GM10266 (cell line): ENCODE results near the gene TBX4.
A peak's percentile ranks its signal among the peaks of the same experiment; 100 is the strongest.

Source experiments
- DNase-seq: peaks from one replicate; pipeline ENCODE4 v3.0.0; 2012; ENCODE audit errors: extremely low spot score
- TF ChIP-seq, protein P1 (sequence below): IDR thresholded peaks from 2 replicates; pipeline ENCODE4 v1.5.1; 2012; ENCODE audit warnings: mild to moderate bottlenecking, low read depth; ENCODE audit not compliant: control insufficient read depth, insufficient read depth; ENCODE audit errors: missing control alignments

TBX4 gene

DNA sequence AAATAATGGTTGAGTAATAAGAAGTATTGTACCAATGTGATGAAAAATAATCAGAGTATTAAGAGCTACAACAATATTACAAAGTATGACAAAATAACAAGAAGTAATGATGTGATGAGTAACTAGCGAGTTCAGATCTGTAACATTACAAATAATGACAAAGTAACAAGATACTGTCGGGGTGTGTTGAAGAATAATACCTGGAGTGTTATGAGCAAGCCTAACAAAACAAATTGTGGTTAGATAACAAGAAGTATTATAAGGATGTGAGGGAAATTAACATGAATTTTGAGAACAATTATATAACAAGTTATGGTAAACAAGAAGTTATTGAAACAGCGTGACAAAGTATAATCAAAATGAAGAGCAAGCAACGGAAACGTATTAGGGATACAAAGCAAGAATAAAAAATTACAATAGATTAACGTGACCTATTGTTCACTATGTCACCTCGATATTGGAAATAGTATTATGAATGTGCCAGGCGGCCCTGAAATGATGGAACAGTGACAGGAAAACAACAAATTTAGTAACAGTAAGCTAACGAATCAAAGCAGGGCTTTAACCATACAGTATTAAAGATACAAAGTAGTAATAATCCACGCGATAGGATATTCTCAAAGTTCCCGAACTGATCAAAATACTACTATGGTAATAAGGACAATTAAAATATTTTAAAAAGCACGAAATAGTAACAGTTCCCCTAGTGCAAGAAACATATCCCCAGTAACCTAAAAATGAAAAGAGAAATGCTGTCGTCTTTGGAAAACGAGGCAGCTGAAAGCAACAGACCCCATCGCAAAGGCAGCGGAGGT, 1.6 kb downstream of the TBX4 start:
- TF ChIP-seq, protein P1, sequence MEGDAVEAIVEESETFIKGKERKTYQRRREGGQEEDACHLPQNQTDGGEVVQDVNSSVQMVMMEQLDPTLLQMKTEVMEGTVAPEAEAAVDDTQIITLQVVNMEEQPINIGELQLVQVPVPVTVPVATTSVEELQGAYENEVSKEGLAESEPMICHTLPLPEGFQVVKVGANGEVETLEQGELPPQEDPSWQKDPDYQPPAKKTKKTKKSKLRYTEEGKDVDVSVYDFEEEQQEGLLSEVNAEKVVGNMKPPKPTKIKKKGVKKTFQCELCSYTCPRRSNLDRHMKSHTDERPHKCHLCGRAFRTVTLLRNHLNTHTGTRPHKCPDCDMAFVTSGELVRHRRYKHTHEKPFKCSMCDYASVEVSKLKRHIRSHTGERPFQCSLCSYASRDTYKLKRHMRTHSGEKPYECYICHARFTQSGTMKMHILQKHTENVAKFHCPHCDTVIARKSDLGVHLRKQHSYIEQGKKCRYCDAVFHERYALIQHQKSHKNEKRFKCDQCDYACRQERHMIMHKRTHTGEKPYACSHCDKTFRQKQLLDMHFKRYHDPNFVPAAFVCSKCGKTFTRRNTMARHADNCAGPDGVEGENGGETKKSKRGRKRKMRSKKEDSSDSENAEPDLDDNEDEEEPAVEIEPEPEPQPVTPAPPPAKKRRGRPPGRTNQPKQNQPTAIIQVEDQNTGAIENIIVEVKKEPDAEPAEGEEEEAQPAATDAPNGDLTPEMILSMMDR: no peak
- DNase-seq: no peak

GRCh38 chr17:61454381-61455323, 2.4 kb downstream of the TBX4 start:
- DNase-seq: no peak
- TF ChIP-seq, protein P1: no peak

DNA sequence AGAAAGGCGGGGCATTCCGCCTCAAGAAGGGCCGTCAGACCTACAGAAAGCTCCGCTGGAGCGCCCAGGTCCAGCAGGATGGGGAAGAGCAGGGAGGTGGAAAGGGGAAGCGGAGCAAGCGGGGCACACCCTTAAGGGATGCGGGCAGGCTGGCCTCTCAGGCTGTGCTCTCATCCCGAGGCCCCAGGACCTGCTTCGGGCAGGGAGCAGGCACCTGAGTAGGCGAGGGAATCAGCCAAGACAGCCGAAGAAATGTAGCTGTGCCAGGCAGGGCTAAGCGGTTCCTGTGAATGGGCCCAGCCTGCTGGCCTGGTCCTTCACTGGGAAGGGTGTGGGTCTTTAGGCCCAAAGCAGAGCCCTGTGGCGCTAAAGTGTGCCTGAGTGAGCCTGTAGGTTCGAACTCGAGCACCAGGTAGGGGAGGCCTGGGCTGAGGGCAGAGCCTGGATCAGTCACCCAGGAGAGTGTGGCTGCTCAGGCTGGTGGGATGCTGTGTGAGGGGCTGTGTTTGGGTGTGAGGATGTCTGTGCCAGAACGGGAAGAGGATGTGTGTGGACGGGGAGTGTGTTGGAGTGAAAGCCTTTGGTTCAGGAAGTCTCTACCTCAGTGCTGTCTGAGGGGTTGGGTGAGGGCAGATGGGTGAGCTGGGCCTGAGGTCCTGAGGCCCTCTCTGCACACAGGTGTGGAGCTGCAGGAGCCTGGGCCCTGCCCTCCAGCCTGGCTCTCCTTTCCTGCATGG, 3.3 kb downstream of the TBX4 start:
- DNase-seq: no peak
- TF ChIP-seq, protein P1: no peak

DNA sequence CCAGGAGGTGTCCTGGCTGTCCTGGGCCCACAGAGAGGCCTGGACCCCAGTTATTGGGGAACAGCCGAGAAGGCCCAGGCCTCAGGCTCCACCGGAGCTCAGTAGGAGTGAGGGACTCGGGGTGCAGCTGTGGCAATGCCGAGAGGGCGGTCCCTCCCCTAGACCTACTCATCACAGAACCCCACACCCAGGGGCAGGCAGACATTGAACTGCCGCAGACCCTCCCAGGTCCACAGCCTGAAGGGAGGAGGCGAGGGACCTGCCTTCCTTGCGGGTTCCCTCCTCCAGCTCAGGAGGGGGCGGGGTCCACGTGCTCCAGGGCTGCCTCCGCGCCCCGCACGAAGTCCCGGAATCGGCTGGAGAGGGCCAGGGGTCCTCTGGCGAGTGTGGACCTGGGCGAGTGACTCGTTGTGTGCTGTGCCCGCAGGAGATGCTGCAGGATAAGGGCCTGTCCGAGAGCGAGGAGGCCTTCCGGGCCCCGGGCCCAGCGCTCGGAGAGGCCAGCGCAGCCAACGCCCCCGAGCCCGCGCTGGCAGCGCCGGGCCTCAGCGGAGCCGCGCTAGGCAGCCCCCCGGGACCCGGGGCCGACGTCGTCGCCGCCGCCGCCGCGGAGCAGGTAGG, 3.9 kb downstream of the TBX4 start:
- TF ChIP-seq, protein P1: no peak
- peak; percentile 47 for DNase-seq

DNA sequence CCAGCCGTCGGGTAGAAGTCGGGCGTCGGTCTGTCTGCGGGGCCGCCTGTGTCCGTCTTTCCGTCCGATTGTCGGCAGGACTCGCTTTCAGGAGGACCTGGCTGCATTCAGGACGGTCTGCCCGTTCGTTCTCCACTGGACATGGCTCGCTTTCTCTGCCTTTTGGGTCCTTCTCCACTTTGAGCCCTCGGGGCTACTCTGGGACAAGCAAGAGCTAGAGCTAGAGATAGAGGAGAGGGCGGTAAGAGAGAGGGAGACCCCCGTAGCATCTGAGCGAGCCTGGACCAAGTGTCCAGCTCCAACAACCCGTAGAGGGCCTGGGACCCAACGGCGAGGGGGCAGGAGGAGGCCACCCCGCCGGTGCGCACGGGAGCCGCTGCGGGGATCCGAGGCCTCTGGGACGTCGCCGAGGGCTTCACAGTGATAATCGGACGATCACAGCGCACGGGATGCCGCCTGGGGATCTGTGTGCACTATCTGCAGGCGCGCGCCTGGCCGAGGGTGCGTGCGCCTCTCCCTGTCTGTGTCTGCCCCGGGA, 4.5 kb downstream of the TBX4 start:
- TF ChIP-seq, protein P1: no peak
- no peak for DNase-seq

GRCh38 chr17:61457226-61457983, 5.2 kb downstream of the TBX4 start:
- TF ChIP-seq, protein P1: no peak
- DNase-seq: no peak
